Activated naive CD8-positive, alpha-beta T cell treated with anti-CD3 and anti-CD28 coated beads, Interleukin-2, amount 10 ng/mL, durations not matched to agents 7 days and 5 days (primary cell): Measurements from ENCODE around the gene DDB1. TPM values are rescaled to one million over a fixed set of nuclear protein-coding genes. Genes with fewer than 3 reads are reported as not detected.

Source experiments
- ATAC-seq: fragments of 150-1000 bp; cut with Tn5 transposase; one replicate; pipeline ENCODE4 v1.10.0; 2021; ENCODE audit warnings: low read depth, moderate library complexity
- POLR2A ChIA-PET: fragments of 350-600 bp; sonication (Branson Sonifier 250); formaldehyde crosslinking; loops from one replicate; lab custom pipeline; 2021; ENCODE audit warnings: antibody characterized with exemption; lab: Charles Lee
- DNase-seq: peaks from one replicate; pipeline ENCODE4 v3.0.0; 2021
- H3K27ac Mint-ChIP-seq: one replicate; pipeline ENCODE4 v1.8.0; 2022; ENCODE audit warnings: mild to moderate bottlenecking, mixed read lengths
- H3K27me3 Mint-ChIP-seq: one replicate; pipeline ENCODE4 v1.8.0; 2022; ENCODE audit warnings: mild to moderate bottlenecking, moderate library complexity, mixed read lengths
- H3K36me3 Mint-ChIP-seq: one replicate; pipeline ENCODE4 v1.8.0; 2021; ENCODE audit warnings: mild to moderate bottlenecking, mixed read lengths
- H3K4me1 Mint-ChIP-seq: one replicate; pipeline ENCODE4 v1.8.0; 2021; ENCODE audit warnings: mixed read lengths
- H3K4me3 Mint-ChIP-seq: one replicate; pipeline ENCODE4 v1.8.0; 2022; ENCODE audit warnings: mild to moderate bottlenecking, moderate library complexity, mixed read lengths
- H3K9me3 Mint-ChIP-seq: one replicate; pipeline ENCODE4 v1.8.0; 2021; ENCODE audit warnings: mixed read lengths
- total RNA-seq, 2 experiments: library from RNA; stranded (reverse); gene quantifications; one replicate each; pipeline ENCODE4 v1.2.3, GENCODE V29; 2021

DDB1 gene
- total RNA-seq, 2 experiments from 2014 or later: 168 to 181 TPM

- no peaks in the 10 kb centered on the region for H3K27me3 Mint-ChIP-seq
- H3K4me3 Mint-ChIP-seq: no peak overlapping the region
- no peak for ATAC-seq
- no peaks in the 10 kb centered on the region for H3K36me3 Mint-ChIP-seq
- peak overlapping the region; percentile 11 for H3K27ac Mint-ChIP-seq
- H3K4me1 Mint-ChIP-seq: peaks cover 31% of the 10 kb centered on the region
- POLR2A ChIA-PET: interaction anchor here (0.7 to 2.8 kb wide), 3 partner anchors 24 to 92 kb away, joined by 3 to 11 read pairs (median 3); partner anchors contain the start of genes CPSF7, CYB561A3, SDHAF2 and TMEM138
- DNase-seq: no peak
- H3K9me3 Mint-ChIP-seq: no peaks in the 10 kb centered on the region
Observed at GRCh38 chr11:61337706-61338470, 5.0 kb upstream of the DDB1 start.

- Mint-ChIP-seq H3K4me3 (no peak overlapping the region), H3K4me1 (peaks cover 42% of the 10 kb centered on the region), H3K27me3 (no peaks in the 10 kb centered on the region), H3K9me3 (no peaks in the 10 kb centered on the region), H3K36me3 (no peaks in the 10 kb centered on the region), H3K27ac (peak overlapping the region; percentile 87)
- ATAC-seq (peak; percentile 60), DNase-seq (peak; percentile 92)
- POLR2A ChIA-PET: interaction anchor here (0.5 to 2.0 kb wide), 11 partner anchors 10 to 652 kb away, joined by 3 to 36 read pairs (median 4); partner anchors contain the start of genes CPSF7, CYB561A3, SDHAF2 and TMEM138
Observed at GRCh38 chr11:61336171-61336935, 3.4 kb upstream of the DDB1 start.

GRCh38 chr11:61335355-61335710, 2.4 kb upstream of the DDB1 start:
- no peak overlapping the region for H3K4me3 Mint-ChIP-seq
- peak overlapping the region; percentile 87 for H3K27ac Mint-ChIP-seq
- ATAC-seq (no peak), DNase-seq (no peak)
- POLR2A ChIA-PET: interaction anchor here (0.7 to 2.9 kb wide), 6 partner anchors 27 to 653 kb away, joined by 3 to 36 read pairs (median 15); partner anchors contain the start of genes CPSF7, CYB561A3, SDHAF2 and TMEM138
- H3K27me3 Mint-ChIP-seq: no peaks in the 10 kb centered on the region
- H3K9me3 Mint-ChIP-seq: no peaks in the 10 kb centered on the region
- H3K36me3 Mint-ChIP-seq: peaks cover under 1% of the 10 kb centered on the region
- peaks cover 47% of the 10 kb centered on the region for H3K4me1 Mint-ChIP-seq

GRCh38 chr11:61334434-61335354, 1.8 kb upstream of the DDB1 start:
- H3K36me3 Mint-ChIP-seq: peaks cover 3% of the 10 kb centered on the region
- no peak for DNase-seq
- no peaks in the 10 kb centered on the region for H3K9me3 Mint-ChIP-seq
- H3K27ac Mint-ChIP-seq: peak overlapping the region; percentile 99
- peaks cover 53% of the 10 kb centered on the region for H3K4me1 Mint-ChIP-seq
- peak overlapping the region; percentile 98 for H3K4me3 Mint-ChIP-seq
- no peak for ATAC-seq
- POLR2A ChIA-PET: interaction anchor here (0.9 to 2.9 kb wide), 11 partner anchors 12 to 113 kb away, joined by 3 to 36 read pairs (median 5); partner anchors contain the start of genes CPSF7, CYB561A3, SDHAF2 and TMEM138
- no peaks in the 10 kb centered on the region for H3K27me3 Mint-ChIP-seq

- no peak for DNase-seq
- H3K9me3 Mint-ChIP-seq: no peaks in the 10 kb centered on the region
- H3K27me3 Mint-ChIP-seq: no peaks in the 10 kb centered on the region
- no peak for ATAC-seq
- H3K4me1 Mint-ChIP-seq: peaks cover 54% of the 10 kb centered on the region
- H3K36me3 Mint-ChIP-seq: peaks cover 8% of the 10 kb centered on the region
- H3K4me3 Mint-ChIP-seq: peak overlapping the region; percentile 98
- peak overlapping the region; percentile 99 for H3K27ac Mint-ChIP-seq
- POLR2A ChIA-PET: interaction anchor here (0.9 to 2.9 kb wide), 10 partner anchors 13 to 114 kb away, joined by 3 to 26 read pairs (median 6); partner anchors contain the start of genes CPSF7, CYB561A3, SDHAF2 and TMEM138
Observed at GRCh38 chr11:61333550-61334433, 887 bp upstream of the DDB1 start.

GRCh38 chr11:61332281-61332796, 566 bp downstream of the DDB1 start:
- Mint-ChIP-seq H3K27ac (peak overlapping the region; percentile 88), H3K36me3 (peaks cover 13% of the 10 kb centered on the region)
- POLR2A ChIA-PET: interaction anchor here (1.1 kb wide), 1 partner anchor 29 kb away, joined by 9 read pairs; the partner anchor contains the start of genes CYB561A3 and TMEM138

GRCh38 chr11:61331651-61332050, 1.3 kb downstream of the DDB1 start:
- DNase-seq: no peak
- Mint-ChIP-seq H3K4me3 (peak overlapping the region; percentile 98), H3K27me3 (no peaks in the 10 kb centered on the region), H3K36me3 (peaks cover 13% of the 10 kb centered on the region), H3K9me3 (no peaks in the 10 kb centered on the region), H3K27ac (peak overlapping the region; percentile 88), H3K4me1 (peaks cover 56% of the 10 kb centered on the region)
- no peak for ATAC-seq
- POLR2A ChIA-PET: interaction anchor here (0.8 to 1.3 kb wide), 3 partner anchors 9 to 61 kb away, joined by 3 to 9 read pairs (median 3); partner anchors contain the start of genes CYB561A3, TMEM138 and TMEM216

More at GRCh38 chr11:61332281-61332796, 566 bp downstream of the DDB1 start:
- Mint-ChIP-seq H3K4me3 (peak overlapping the region; percentile 98), H3K27me3 (no peaks in the 10 kb centered on the region), H3K4me1 (peaks cover 62% of the 10 kb centered on the region), H3K9me3 (no peaks in the 10 kb centered on the region)
- ATAC-seq: no peak
- DNase-seq: no peak

- no peaks in the 10 kb centered on the region for H3K27me3 Mint-ChIP-seq
- ATAC-seq: no peak
- POLR2A ChIA-PET: no interaction called here
- H3K27ac Mint-ChIP-seq: no peak overlapping the region
- no peak overlapping the region for H3K4me3 Mint-ChIP-seq
- H3K4me1 Mint-ChIP-seq: peaks cover 45% of the 10 kb centered on the region
- DNase-seq: no peak
- peaks cover 21% of the 10 kb centered on the region for H3K36me3 Mint-ChIP-seq
- H3K9me3 Mint-ChIP-seq: no peaks in the 10 kb centered on the region
Observed at GRCh38 chr11:61329871-61330270, 3.0 kb downstream of the DDB1 start.

GRCh38 chr11:61328351-61328750, 4.6 kb downstream of the DDB1 start:
- peaks cover 34% of the 10 kb centered on the region for H3K4me1 Mint-ChIP-seq
- no peak overlapping the region for H3K4me3 Mint-ChIP-seq
- ATAC-seq: no peak
- no peak for DNase-seq
- no peaks in the 10 kb centered on the region for H3K27me3 Mint-ChIP-seq
- no peak overlapping the region for H3K27ac Mint-ChIP-seq
- H3K36me3 Mint-ChIP-seq: peaks cover 27% of the 10 kb centered on the region
- no peaks in the 10 kb centered on the region for H3K9me3 Mint-ChIP-seq
- POLR2A ChIA-PET: no interaction called here

- Mint-ChIP-seq H3K9me3 (no peaks in the 10 kb centered on the region), H3K27me3 (no peaks in the 10 kb centered on the region), H3K36me3 (peaks cover 33% of the 10 kb centered on the region), H3K4me3 (no peak overlapping the region), H3K4me1 (peaks cover 33% of the 10 kb centered on the region), H3K27ac (peak overlapping the region; percentile 35)
- POLR2A ChIA-PET: no interaction called here
- DNase-seq: no peak
- no peak for ATAC-seq
Observed at GRCh38 chr11:61327669-61328071, 5.2 kb downstream of the DDB1 start.

GRCh38 chr11:61325649-61326414, 7.1 kb downstream of the DDB1 start:
- POLR2A ChIA-PET: no interaction called here
- H3K27ac Mint-ChIP-seq: no peak overlapping the region
- ATAC-seq: no peak
- H3K9me3 Mint-ChIP-seq: no peaks in the 10 kb centered on the region
- DNase-seq: no peak
- H3K4me3 Mint-ChIP-seq: no peak overlapping the region
- peaks cover 43% of the 10 kb centered on the region for H3K36me3 Mint-ChIP-seq
- no peaks in the 10 kb centered on the region for H3K27me3 Mint-ChIP-seq
- peaks cover 16% of the 10 kb centered on the region for H3K4me1 Mint-ChIP-seq
